SH-SY5Y (cell line): ENCODE data around the gene CNIH4.

Experiments
- GATA2 ChIP-seq: IDR thresholded peaks from 2 replicates; pipeline ENCODE4 v1.6.1; 2011; ENCODE audit warnings: mild to moderate bottlenecking, low read depth, low read length
- GATA3 ChIP-seq: IDR thresholded peaks from 2 replicates; pipeline ENCODE4 v1.6.1; 2011; ENCODE audit warnings: low read depth, mild to moderate bottlenecking, low read length, moderate library complexity

The CNIH4 gene

DNA sequence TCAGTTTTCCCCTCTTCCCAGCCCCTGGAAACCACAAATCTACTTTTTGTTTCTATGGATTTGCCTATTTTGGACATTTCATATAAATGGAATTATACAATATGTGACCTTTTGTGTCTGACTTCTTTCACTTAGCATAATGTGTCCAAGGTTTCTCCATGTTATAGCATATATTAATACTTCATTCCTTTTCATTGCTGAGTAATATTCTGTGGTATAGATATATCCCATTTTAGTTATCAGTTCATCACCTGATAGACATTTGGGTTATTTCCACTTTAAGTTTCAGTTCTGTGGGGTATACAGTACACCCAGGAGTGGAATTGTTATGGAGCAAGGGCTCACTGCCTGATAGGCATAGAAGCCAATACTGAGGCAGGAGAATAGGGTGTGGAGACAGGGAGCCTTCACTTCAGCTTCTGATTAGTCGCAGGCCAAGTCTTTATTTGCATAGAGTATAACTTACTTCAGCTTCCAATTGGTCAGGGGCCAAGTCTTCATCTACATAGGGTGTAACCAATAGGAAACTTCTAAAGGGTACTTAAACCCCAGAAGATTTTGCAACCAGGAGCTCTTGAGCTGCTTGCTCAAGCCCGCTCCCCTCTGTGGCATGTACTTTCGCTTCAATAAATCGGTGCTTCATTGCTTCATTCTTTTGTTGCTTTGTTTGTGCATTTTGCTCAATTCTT lies 18.4 kb upstream of the CNIH4 start:
- no peak for TF ChIP-seq GATA2
- no peak for TF ChIP-seq GATA3

- no peak for TF ChIP-seq GATA2
- no peak for TF ChIP-seq GATA3
Observed at GRCh38 chr1:224339442-224340033, 17.1 kb upstream of the CNIH4 start.

DNA sequence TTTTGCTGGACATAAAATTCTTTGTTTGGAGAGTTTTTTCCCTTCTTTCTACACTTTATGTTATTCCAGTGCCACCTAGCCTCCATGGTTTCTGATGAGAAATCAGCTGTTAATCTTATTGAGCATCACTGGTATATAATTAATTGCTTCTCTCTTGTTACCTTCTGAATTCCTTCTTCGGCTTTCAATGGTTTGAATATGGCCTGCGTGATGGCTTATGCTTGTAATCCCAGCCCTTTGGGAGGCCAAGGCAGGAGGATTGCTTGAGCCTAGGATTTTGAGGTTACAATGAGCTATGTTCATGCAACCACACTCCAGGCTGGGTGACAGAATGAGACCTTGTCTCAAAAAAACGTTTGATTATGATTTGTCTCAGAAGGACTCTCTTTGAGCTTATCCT lies 13.0 kb upstream of the CNIH4 start:
- TF ChIP-seq GATA3 (no peak), GATA2 (no peak)

- no peak for TF ChIP-seq GATA3
- no peak for TF ChIP-seq GATA2
Observed at GRCh38 chr1:224348137-224348536, 8.5 kb upstream of the CNIH4 start.

DNA sequence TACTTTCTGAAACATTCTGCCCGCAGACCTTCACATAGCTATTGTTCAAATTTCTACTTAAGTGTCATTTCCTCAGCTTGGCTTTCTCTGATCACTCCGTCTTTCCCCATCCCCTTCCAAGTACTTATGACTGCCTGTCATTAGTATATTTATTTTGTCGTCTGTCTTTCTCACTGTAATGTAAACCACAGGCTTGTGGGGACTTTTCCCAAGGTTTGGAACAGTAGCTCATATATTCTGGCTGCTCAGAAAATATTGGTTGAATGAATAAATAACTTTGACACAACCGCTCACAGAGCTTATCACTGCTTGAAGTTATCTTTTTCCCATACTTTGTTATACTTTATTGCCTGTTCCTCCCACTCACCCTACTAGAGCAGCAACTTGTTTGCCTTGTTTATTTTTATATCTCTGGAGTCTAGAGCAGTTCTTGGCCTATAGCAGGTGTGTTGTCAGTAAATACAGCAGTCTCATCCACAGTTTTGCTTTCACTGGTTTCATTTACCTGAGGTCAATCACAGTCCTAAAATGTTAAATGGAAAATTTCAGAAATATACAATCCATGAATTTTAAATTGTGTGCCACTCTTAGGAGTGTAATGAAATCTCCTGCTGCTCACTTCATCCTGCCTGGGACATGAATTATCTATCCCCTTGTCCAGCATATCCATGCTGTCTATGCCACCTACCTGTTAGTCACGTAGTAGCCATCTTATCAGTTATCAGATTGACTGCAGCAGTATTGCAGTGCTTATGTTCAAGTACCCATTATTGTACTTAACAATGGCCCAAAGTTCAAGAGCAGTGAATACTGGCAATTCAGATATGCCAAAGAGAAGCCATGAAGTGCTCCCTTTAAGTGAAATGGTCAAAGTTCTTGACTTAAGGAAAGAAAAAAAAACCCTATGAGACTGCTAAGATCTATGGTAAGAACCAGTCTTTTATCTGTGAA lies 2.4 kb upstream of the CNIH4 start:
- TF ChIP-seq GATA3 (no peak), GATA2 (no peak)

DNA sequence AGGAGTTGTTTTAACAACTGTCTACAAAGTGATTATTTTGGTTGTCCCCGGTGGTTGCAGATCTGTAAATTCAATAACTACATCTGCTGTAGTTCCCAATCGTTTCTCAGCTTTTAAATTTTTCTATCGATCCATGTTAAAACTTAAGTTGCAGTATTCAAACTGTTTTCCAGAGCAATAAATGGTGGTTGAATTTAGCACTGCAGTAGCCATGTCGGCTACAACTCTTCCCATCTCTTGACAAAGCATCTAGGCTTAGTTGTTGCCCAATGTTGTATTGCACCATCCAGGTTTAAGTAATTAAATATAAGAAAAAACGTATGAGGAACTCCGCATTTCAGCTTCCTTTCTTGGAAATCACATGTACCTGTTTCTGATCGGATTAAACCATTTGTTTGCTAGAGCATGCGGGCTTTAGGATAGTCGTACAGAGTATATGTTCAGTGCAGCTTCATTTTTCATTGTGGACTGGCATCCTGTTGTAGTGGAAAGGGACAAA lies 996 bp downstream of the CNIH4 start:
- TF ChIP-seq GATA2 (no peak), GATA3 (no peak)

- no peak for TF ChIP-seq GATA3
- no peak for TF ChIP-seq GATA2
Observed at GRCh38 chr1:224358237-224358636, 1.6 kb downstream of the CNIH4 start.

- no peak for TF ChIP-seq GATA3
Observed at GRCh38 chr1:224359207-224359606, 2.5 kb downstream of the CNIH4 start.

GRCh38 chr1:224368409-224368808 lies 11.7 kb downstream of the CNIH4 start:
- TF ChIP-seq GATA3 (no peak), GATA2 (no peak)

- TF ChIP-seq GATA3 (no peak), GATA2 (no peak)
Observed at GRCh38 chr1:224373008-224373590, 16.4 kb downstream of the CNIH4 start.

- TF ChIP-seq GATA2 (no peak), GATA3 (no peak)
Observed at GRCh38 chr1:224375059-224375458, 18.4 kb downstream of the CNIH4 start.

GRCh38 chr1:224377676-224378006 lies 21.0 kb downstream of the CNIH4 start:
- no peak for TF ChIP-seq GATA3
- TF ChIP-seq GATA2, result no peak

DNA sequence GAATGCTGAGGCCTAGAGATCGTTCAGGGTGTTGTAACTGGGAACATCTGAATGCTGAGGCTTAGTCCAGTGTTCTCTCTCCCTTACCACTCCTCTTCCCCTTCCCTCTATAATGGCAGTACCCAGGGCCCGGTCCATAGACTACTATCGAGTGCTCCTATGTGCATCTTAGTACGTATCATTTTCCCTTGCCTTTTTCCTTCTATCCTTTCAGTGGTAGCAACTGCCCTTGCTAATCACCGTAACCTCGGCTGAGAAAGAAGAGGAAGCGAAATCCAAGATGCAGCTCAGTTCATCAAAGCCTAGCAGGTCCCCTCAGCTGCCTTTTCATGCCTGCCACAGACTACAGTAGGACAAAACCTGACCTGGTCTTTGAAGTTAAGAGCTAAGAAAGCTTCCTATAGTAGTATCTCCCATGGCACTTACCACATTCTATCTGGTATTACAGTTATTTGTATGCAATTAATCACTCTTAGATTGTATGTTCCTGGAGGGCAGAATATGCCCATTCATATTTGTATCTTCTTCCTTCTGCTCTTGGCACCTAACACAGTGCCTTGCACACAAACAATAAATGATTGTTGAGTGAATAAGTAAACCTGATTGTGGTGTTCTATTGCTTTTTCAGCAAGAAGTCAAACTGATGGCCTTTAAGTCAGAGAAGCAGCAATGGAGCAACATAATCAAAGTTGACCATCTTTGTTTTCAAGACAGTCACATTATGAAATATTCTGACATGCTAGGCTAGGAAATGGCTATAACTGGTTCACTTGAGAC lies 22.4 kb downstream of the CNIH4 start:
- TF ChIP-seq GATA2 (no peak), GATA3 (no peak)
